Thyroid gland (tissue), 4 donors: Measurements from ENCODE around the gene CLN3. TPM values are rescaled to one million over a fixed set of nuclear protein-coding genes. Genes with fewer than 3 reads are reported as not detected.

Experiments used
- DNase-seq, 2 donors: peaks; one replicate each; pipeline ENCODE4 v3.0.0-alpha.2; 2019
- H3K27ac ChIP-seq, 3 donors: fragments of 200-600 bp; sonication (generic); 1 replicate in 2 of 3; 2 replicates in 1 of 3; pipeline ENCODE4 v1.5.1; 2016 to 2019; ENCODE audit warnings: mild to moderate bottlenecking in 1 of 3, moderate library complexity in 1 of 3
- H3K27me3 ChIP-seq: fragments of 200-600 bp; sonication (generic); one replicate; pipeline ENCODE4 v1.5.1; 2019
- H3K36me3 ChIP-seq, 2 donors: fragments of 200-600 bp; sonication (generic); one replicate each; pipeline ENCODE4 v1.5.1; 2016 to 2019
- H3K4me1 ChIP-seq, 2 donors: fragments of 200-600 bp; sonication (generic); one replicate each; pipeline ENCODE4 v1.5.1; 2017 to 2019
- H3K4me3 ChIP-seq, 3 donors: fragments of 200-600 bp; sonication (generic); replicated peaks in 1 of 3; 1 replicate in 2 of 3; 2 replicates in 1 of 3; pipeline ENCODE4 v1.5.1; 2016; ENCODE audit warnings: mild to moderate bottlenecking in 1 of 3
- H3K9me3 ChIP-seq: fragments of 200-600 bp; sonication (generic); one replicate; pipeline ENCODE4 v1.5.1; 2017
- CTCF ChIP-seq, 6 experiments: fragments of 200-600 bp in 3 of 6; fragments of 450-650 bp in 3 of 6; sonication (generic) in 3 of 6; IDR thresholded peaks; one replicate each; pipeline ENCODE4 v1.5.1; 2016 to 2019; ENCODE audit warnings: antibody characterized with exemption in 6 of 6, mild to moderate bottlenecking in 2 of 6, inconsistent platforms in 1 of 6, moderate library complexity in 1 of 6
- POLR2A ChIP-seq, 2 donors: fragments of 450-650 bp; IDR thresholded peaks; one replicate each; pipeline ENCODE4 v1.6.1; 2017; ENCODE audit warnings: antibody characterized with exemption in 2 of 2, mild to moderate bottlenecking in 2 of 2, moderate library complexity in 1 of 2
- WGBS, 2 donors: methylation state at CpG; one replicate each; pipeline ENCODE4 v1.1.5; 2017; 5-methylcytosine and 5-hydroxymethylcytosine counted together
- intact Hi-C: fragments of 100-400 bp; cut with DNase I; formaldehyde crosslinking; loops from one replicate; pipeline ENCODE4 v1.15.1; 2023
- total RNA-seq, 4 donors: library from RNA; depleted of rRNA; stranded (reverse); fragments of >200 nt; gene quantifications; one replicate each; pipeline ENCODE4 v1.2.3, GENCODE V29; 2016

Gene CLN3
- total RNA-seq, 4 donors from 2014 or later, result 32.5 to 80.9 (median 50.3) TPM

- TF ChIP-seq POLR2A (IDR thresholded peaks at IDR 0.05) (no peak), CTCF (IDR thresholded peaks at IDR 0.05) (no peak)
- no peak for DNase-seq
- intact Hi-C loops, result no loop called here
- no peaks in the 10 kb centered on the region for H3K27me3 ChIP-seq
- 81 to 86% methylated on average over 10 of the region's 10 CpGs for WGBS, 2 donors
- no peaks in the 10 kb centered on the region for H3K9me3 ChIP-seq
- H3K27ac ChIP-seq, result no peak overlapping the region
- no peak overlapping the region for H3K4me3 ChIP-seq
- H3K36me3 ChIP-seq, result no peaks in the 10 kb centered on the region
- peaks cover 8 to 16% of the 10 kb centered on the region in 2 donors for H3K4me1 ChIP-seq
These were observed 8.0 kb upstream of the CLN3 start for GRCh38 chr16:28499854-28500253.

GRCh38 chr16:28498666-28499381, 7.0 kb upstream of the CLN3 start:
- 84 to 92% methylated on average over 13 to 15 of the region's 15 CpGs for WGBS, 2 donors
- DNase-seq, result no peak
- no peak overlapping the region for H3K4me3 ChIP-seq
- no peaks in the 10 kb centered on the region for H3K27me3 ChIP-seq
- no peaks in the 10 kb centered on the region for H3K9me3 ChIP-seq
- H3K36me3 ChIP-seq, result no peaks in the 10 kb centered on the region
- H3K4me1 ChIP-seq, result peaks cover 0 to 6% of the 10 kb centered on the region in 2 donors
- H3K27ac ChIP-seq, result no peak overlapping the region
- intact Hi-C loops, result no loop called here
- TF ChIP-seq POLR2A (IDR thresholded peaks at IDR 0.05) (no peak), CTCF (IDR thresholded peaks at IDR 0.05) (no peak)

- 82 to 89% methylated on average over 25 to 28 of the region's 33 CpGs for WGBS, 2 donors
- no peaks in the 10 kb centered on the region for H3K36me3 ChIP-seq
- no peak overlapping the region for H3K27ac ChIP-seq
- no peaks in the 10 kb centered on the region for H3K27me3 ChIP-seq
- H3K4me1 ChIP-seq, result peaks cover 0 to 5% of the 10 kb centered on the region in 2 donors
- intact Hi-C loops, result no loop called here
- no peak for DNase-seq
- no peaks in the 10 kb centered on the region for H3K9me3 ChIP-seq
- no peak for TF ChIP-seq CTCF (IDR thresholded peaks at IDR 0.05)
- H3K4me3 ChIP-seq, result no peak overlapping the region
These were observed 6.2 kb upstream of the CLN3 start for GRCh38 chr16:28497861-28498599.

- TF ChIP-seq CTCF (IDR thresholded peaks at IDR 0.05) (no peak), POLR2A (IDR thresholded peaks at IDR 0.05) (no peak)
- Histone ChIP-seq H3K9me3 (no peaks in the 10 kb centered on the region), H3K4me1 (peaks cover 5 to 12% of the 10 kb centered on the region in 2 donors), H3K27me3 (no peaks in the 10 kb centered on the region), H3K4me3 (no peak overlapping the region), H3K27ac (no peak overlapping the region), H3K36me3 (no peaks in the 10 kb centered on the region)
- no peak for DNase-seq
- intact Hi-C loops, result no loop called here
- whole genome bisulfite sequencing, 2 donors, result 86 to 95% methylated on average over 9 of the region's 9 CpGs
These were observed 5.5 kb upstream of the CLN3 start for GRCh38 chr16:28497386-28497785.

- no peak for DNase-seq
- no peak for TF ChIP-seq CTCF (IDR thresholded peaks at IDR 0.05)
- no peak for TF ChIP-seq POLR2A (IDR thresholded peaks at IDR 0.05)
- Histone ChIP-seq H3K27me3 (no peaks in the 10 kb centered on the region), H3K4me3 (no peak overlapping the region), H3K9me3 (no peaks in the 10 kb centered on the region), H3K27ac (no peak overlapping the region), H3K36me3 (no peaks in the 10 kb centered on the region), H3K4me1 (peaks cover 6 to 12% of the 10 kb centered on the region in 2 donors)
- intact Hi-C loops, result no loop called here
- 73 to 76% methylated on average over 19 of the region's 19 CpGs for WGBS, 2 donors
These were observed 5.0 kb upstream of the CLN3 start for GRCh38 chr16:28496844-28497243.
